Measurements from ENCODE around the gene CFAP52. TPM values are rescaled to one million over a fixed set of nuclear protein-coding genes. Genes with fewer than 3 reads are reported as not detected.

The CFAP52 gene
- total RNA-seq, 2 donors from 2014 or later: 1.7 TPM; not detected in 1

DNA sequence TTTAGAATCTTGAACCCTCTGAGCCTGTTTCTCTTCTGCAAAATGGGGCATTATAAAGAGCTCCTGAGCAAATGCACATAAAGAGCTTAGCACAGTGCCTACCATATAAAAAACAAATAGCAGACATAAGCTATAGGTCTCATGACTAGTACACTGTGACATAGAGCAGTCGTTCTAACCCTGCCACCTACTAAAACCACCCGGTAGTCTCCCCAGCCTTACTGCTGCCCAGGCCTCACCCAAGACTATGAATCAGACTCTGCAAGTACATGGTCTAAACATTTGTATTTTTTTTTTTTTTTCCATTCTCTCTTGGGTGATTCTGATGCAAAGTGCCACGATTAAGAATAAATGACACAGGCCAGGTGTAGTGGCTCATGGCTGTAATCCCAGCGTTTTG is 34.7 kb upstream of the CFAP52 start:
- H3K27ac ChIP-seq: no peak overlapping the region
- H3K27me3 ChIP-seq (replicated peaks; ENCODE audit: insufficient read depth): no peaks in the 10 kb centered on the region
- no peak for DNase-seq (ENCODE audit: low spot score)
- TF ChIP-seq POLR2AphosphoS5 (IDR thresholded peaks at IDR 0.05) (no peak), POLR2A (IDR thresholded peaks at IDR 0.05) (no peak), CTCF (IDR thresholded peaks at IDR 0.05) (no peak)
- H3K4me3 ChIP-seq: no peak overlapping the region
- intact Hi-C loops (cut with DNase I): no loop called here
- no peaks in the 10 kb centered on the region for H3K9me3 ChIP-seq
- WGBS: over 99% methylated on average over 4 of the region's 4 CpGs
- no peaks in the 10 kb centered on the region for H3K36me3 ChIP-seq
- H3K4me1 ChIP-seq (replicated peaks): no peaks in the 10 kb centered on the region

DNA sequence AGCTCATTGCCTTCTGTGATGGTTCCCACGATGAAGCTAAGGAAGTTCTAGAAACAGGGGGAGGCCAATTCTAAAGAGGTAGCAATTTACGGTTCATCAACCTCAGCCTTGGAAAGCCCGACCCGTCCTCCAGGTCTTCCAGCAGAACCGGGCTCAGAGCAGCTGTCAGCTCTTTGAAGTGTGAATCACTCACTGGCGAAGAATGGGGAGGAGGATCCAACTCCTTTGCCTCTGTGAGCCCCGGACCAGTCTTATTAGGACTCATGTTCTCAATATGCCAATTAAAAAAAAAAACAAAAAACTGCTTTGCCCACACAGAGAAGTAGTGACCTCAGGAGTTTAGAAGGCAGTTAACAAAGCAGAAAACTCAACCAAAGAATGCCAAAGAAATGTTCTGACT is 32.2 kb upstream of the CFAP52 start:
- intact Hi-C loops (cut with DNase I): no loop called here
- 67% methylated on average over 7 of the region's 7 CpGs for WGBS
- H3K4me3 ChIP-seq: no peak overlapping the region
- H3K4me1 ChIP-seq (replicated peaks): no peaks in the 10 kb centered on the region
- TF ChIP-seq POLR2A (IDR thresholded peaks at IDR 0.05): no peak
- TF ChIP-seq CTCF (IDR thresholded peaks at IDR 0.05): no peak
- TF ChIP-seq POLR2AphosphoS5 (IDR thresholded peaks at IDR 0.05): no peak
- no peak overlapping the region for H3K27ac ChIP-seq
- H3K36me3 ChIP-seq: no peaks in the 10 kb centered on the region
- H3K27me3 ChIP-seq (replicated peaks; ENCODE audit: insufficient read depth): no peaks in the 10 kb centered on the region
- DNase-seq (ENCODE audit: low spot score): no peak
- no peaks in the 10 kb centered on the region for H3K9me3 ChIP-seq

DNA sequence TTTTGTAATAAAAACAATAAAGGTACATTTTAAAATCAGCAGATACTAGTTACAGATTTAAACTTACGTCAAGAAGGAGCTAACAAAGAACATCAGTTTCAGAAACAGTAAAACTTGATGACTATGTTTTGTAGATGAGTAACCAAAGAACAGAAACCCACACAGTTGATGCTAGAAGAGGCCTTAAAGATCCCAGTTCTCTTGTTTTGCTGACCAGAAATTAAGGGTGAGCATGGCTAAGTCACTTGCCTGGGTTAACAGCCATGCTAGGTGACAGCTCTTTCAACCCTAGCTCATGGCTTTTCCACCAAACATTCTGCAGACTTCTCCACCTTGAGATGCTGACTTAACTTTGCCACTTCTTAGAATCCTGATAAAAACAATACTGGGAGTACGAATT is 27.2 kb upstream of the CFAP52 start:
- TF ChIP-seq POLR2A (IDR thresholded peaks at IDR 0.05): no peak
- no peak for TF ChIP-seq CTCF (IDR thresholded peaks at IDR 0.05)
- no peak for TF ChIP-seq POLR2AphosphoS5 (IDR thresholded peaks at IDR 0.05)
- Histone ChIP-seq H3K4me1 (replicated peaks) (no peaks in the 10 kb centered on the region), H3K27me3 (replicated peaks; ENCODE audit: insufficient read depth) (no peaks in the 10 kb centered on the region), H3K4me3 (no peak overlapping the region), H3K9me3 (no peaks in the 10 kb centered on the region), H3K27ac (no peak overlapping the region), H3K36me3 (no peaks in the 10 kb centered on the region)
- 93% methylated on average over 2 of the region's 2 CpGs for WGBS
- intact Hi-C loops (cut with DNase I): no loop called here
- DNase-seq (ENCODE audit: low spot score): no peak

- H3K4me3 ChIP-seq: no peak overlapping the region
- DNase-seq (ENCODE audit: low spot score): no peak
- no peaks in the 10 kb centered on the region for H3K9me3 ChIP-seq
- WGBS: 57% methylated on average over 2 of the region's 2 CpGs
- no peaks in the 10 kb centered on the region for H3K36me3 ChIP-seq
- TF ChIP-seq CTCF (IDR thresholded peaks at IDR 0.05) (no peak), POLR2AphosphoS5 (IDR thresholded peaks at IDR 0.05) (no peak), POLR2A (IDR thresholded peaks at IDR 0.05) (no peak)
- H3K4me1 ChIP-seq (replicated peaks): no peaks in the 10 kb centered on the region
- intact Hi-C loops (cut with DNase I): no loop called here
- H3K27ac ChIP-seq: no peak overlapping the region
- H3K27me3 ChIP-seq (replicated peaks; ENCODE audit: insufficient read depth): no peaks in the 10 kb centered on the region
Measured at GRCh38 chr17:9553181-9553580, 23.3 kb upstream of the CFAP52 start.

GRCh38 chr17:9553596-9553995 is 22.8 kb upstream of the CFAP52 start:
- intact Hi-C loops (cut with DNase I): no loop called here
- no peak overlapping the region for H3K4me3 ChIP-seq
- no peak for DNase-seq (ENCODE audit: low spot score)

More at GRCh38 chr17:9553596-9553995, 22.8 kb upstream of the CFAP52 start:
- Histone ChIP-seq H3K9me3 (no peaks in the 10 kb centered on the region), H3K36me3 (no peaks in the 10 kb centered on the region), H3K27ac (no peak overlapping the region), H3K4me1 (replicated peaks) (no peaks in the 10 kb centered on the region), H3K27me3 (replicated peaks; ENCODE audit: insufficient read depth) (no peaks in the 10 kb centered on the region)
- WGBS: 37% methylated on average over 4 of the region's 4 CpGs
- no peak for TF ChIP-seq CTCF (IDR thresholded peaks at IDR 0.05)
- TF ChIP-seq POLR2AphosphoS5 (IDR thresholded peaks at IDR 0.05): no peak
- TF ChIP-seq POLR2A (IDR thresholded peaks at IDR 0.05): no peak

Data from prostate gland (tissue), 2 donors.